NOMO-1 (cell line): Measurements from ENCODE around the gene PITPNM1.
A peak's percentile ranks its signal among the peaks of the same experiment; 100 is the strongest.
"Not testable (repeated sequence)": the region's sequence is repeated elsewhere in the genome, so short reads cannot be mapped to it uniquely, and the experiment has no call there.

ENCODE experiments used
- DNase-seq, 2 experiments: peaks; one replicate each; lab custom pipeline; 2025; ENCODE audit not compliant: unreplicated experiment in 2 of 2; lab: John Stamatoyannopoulos, UW

PITPNM1 gene

DNA sequence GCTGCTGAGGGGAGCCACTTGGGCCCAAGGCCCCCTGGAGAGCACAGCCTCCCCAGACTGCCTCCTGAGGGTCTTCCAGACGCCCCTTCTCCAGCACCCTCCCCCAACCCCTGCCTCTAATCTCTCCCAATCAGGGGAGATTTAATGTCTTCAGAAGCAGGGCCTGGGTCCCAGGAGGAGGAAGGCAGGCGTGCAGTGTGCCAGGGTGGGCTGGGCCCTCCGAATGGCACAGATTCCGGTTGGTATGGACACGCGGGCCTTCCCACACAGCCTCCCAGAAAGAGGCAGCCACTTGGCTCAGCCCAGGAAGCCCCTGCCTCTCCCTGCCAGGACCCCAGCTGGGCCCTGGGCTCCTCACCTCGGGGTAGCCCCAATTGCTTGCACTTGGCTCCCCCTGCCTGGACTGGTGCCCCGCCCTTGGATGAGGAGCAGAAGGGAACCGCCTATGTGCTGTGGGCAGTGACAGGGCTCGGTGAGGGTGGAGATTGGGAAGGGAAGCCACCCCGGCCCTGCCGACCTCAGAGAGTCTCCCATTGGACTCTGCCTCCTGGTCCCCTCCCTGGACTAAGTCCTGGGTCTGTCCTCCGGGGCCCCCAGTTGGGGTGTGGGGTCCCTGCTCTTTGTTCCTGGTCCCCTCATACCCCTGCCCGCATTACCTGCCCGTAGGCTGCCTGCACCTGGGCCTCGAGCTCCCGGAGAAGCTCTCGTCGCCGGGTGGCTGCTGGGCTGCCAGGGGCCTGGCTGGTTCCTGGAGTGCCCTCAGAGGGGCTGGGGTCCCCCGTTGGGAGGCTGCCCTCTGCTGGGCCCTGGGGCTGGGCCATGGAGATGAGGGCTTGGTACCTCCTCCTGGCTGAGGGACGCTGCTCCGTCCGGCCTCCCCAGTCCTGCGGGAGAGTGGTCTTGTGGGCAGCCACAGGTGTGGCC is 18.7 kb upstream of the PITPNM1 start:
- DNase-seq: no peak

DNA sequence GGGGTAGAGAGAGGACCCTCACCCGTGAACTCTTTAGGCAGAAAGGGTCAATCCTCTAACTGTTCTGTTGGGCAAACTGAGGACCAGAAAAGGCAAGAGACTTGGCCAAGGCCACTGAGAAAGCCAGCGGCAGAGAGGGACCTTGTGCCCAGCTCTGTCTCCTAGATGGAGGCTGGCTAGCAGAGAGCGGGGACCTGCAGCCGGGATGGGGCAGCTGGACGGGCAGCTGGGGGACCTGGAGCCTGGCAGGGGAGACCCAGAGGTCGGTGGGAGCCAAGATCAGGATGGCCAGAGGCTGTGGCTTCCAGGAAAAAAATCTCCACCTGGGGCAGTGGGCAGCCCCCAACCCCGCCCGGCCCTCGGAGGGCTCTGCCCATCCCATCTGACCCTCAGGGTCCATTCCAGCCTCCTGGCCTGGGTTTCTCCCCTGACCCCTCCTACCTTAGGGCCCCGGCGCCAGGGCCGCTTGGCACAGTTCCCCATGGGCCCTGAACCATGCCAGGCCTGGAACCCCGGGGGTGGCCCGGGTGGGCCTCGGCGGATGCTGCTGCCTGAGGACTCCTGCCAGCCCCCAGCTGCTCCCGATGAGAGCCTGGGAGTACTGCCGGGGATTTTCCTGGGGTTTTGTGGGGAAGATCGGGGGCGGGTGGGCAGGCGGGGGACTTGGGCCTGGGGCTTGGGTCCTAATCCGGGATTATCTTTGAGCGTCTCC is 17.8 kb upstream of the PITPNM1 start, which contains the start of gene CABP2:
CABP2 (minus strand) TSS at position 603 of the 712 bp plus-strand sequence; CDS start at position 483, 120 bp downstream.
- DNase-seq: no peak

DNA sequence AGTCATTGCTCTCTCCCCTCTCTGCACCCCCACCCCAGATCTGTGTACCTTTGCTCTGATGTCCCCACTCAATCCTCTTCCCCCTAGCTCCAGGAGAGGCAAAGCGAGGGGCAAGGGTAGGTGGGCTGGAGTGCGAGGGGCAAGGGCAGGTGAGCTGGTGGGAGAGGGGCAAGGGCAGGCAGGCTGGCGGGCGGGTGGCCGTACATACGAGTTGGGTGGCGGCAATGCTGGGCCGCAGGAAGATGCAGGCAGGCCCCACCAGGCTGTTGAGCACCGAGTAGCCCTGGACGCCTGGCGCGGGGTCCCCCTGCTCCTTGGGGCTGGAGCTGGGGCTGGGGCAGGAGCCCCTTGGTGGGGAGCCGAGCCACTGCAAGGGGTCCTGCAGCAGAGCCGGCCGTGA is 17.2 kb upstream of the PITPNM1 start:
- DNase-seq: no peak

DNA sequence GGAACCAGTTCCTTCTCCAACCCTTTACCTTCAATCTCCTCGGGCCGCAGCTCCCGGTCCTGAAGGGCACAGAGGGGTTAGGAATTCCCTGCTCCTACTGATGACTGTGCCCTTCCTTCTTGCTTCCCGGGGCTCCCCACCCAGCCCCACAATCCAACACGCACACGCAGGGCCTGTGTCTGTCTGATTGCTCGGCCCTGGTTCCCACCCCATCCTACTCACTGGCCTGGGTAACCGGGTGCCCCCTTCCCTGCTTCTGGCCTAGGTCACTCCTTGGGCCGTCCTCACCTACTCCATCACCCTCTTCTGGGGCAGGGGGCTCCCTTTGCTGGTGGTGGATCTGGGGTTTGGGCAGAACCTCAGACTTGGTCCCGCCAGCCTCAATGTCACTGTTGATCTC is 16.8 kb upstream of the PITPNM1 start:
- DNase-seq: no peak

DNA sequence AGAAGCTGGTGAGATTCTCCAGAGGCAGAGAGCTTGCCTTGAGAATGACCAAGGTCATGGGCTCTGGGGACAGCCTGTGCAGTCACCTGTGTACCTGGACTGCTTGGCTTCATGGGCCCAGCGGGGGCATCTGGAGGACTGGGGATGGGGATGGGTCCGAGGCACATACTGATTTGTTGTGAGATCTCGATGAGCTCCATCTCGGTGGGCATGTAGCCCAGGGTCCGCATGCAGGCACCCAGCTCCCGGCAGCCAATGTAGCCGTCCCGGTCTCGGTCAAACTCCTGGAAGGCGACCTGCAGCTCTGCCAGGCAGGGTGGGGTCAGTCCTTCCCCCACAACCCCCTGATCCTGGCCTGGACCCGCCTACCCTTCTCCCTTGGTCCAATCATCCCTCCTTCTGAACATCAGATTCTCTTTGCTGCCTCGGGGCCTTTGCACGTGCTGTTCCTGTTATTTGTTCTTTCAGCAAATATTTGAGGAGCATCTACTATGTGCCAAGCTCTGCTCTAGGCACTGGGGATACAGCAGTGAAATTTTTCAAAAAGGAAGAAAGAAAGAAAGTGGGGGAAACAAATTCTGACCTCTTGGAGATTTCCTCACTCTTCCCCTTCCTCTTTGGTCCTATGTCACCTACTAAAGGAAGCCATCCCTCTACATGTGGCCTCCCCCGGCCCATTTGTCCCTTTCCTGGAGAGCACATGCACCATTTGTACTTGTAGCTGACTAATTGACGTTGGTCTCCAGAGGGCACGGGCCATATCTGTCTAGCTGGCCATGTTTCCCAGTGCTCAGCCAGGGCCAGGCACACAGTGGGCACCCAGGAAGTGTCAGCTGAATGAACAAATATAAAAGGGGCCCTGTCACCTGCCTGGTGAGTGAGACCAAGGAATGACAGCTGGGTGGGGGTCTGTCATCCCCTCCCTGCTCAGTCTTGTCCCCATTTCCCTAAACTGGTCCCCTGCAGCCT is 16.0 kb upstream of the PITPNM1 start:
- no peak for DNase-seq

DNA sequence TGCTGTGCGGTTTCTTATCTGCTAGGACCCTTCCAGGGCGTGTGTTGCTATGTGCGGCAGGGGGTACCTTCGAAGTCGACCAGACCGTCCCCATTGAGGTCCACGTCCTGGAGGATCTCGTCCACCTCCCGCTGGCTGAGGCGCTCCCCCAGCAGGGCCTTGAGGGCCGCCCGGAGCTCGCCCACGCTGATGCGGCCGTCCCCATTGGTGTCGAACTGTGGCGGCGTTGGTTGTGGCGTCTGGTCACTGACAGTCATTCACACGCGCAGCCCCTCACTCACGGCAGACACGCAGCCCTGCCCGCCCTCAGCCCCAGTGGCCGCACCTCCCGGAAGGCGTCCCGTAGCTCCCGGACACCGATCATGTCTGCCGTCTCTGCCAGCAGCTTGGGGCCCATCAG is 14.6 kb upstream of the PITPNM1 start:
- DNase-seq: no peak

DNA sequence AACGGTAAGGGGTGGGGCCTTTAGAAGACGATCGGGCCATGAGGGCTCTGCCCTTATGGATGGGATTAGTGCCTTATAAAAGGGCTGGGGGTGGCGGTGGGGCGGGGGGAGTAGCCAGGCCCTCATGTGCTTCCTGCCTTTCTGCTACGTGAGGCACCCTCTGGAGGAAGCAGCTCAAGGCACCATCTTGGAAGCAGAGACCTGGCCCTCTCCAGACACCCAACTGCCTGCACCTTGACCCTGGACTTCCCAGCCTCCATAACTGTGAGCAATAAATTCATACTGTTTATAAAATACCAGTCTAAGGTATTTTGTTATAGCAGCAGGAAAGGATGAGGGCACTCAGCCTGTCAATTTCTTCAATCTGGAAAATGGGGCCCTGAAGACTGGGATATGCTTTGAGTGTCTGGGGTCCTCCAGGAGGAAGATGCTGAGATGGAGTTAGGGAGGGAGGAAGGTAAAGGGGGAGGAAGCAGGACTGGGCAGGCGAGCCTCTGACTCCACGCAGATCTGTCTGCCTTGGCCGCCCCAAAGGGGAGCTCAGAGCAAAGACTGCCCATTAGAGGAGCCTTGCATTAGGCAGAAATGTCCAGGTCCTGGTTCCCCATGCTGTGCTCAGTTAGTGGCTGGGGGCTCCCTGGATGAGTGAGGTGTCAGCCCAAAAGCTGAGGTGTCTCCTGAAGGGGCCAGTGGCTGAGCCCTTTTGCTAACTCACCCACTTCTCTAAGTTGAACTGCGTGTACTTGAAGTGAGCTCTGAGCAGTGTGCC is 12.8 kb upstream of the PITPNM1 start:
- DNase-seq: no peak

DNA sequence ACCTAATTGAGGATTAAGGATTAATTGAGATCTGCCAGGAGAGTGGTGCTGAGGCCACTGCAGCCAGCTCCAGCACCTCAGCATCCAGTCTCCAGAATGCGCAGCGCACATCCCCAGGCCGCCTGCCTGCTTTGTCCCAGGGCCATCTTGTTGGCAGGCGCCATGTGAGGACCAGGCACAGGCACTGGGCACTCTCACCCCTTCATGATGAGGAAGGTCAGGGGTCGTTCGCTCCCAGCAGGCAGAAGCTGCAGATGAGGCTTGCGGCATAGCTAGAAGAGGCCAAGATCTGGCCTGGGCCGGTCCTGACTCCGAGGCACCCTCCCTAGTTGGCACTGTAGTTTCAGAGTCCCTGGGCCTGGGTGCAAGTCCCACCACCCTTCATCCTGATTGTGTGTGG is 11.6 kb upstream of the PITPNM1 start:
- no peak for DNase-seq

DNA sequence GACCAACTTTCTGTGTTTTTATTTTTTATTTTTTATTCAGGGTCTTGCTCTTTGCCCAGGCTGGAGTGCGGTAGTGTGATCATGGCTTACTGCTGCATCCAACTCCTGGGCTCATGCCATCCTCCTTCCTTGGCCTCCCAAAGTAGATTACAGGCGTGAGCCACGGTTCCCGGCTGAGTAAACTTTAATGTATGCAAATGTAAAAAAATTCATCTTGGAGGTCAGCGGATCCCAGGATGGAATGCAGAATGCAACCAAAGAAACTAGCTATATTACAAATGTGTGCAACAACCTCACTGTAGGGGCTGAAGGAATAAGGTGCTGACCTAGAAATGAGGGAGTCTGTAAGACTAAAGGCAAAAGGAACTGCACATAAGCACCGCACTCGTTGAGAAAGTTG is 9.0 kb upstream of the PITPNM1 start:
- DNase-seq: no peak

DNA sequence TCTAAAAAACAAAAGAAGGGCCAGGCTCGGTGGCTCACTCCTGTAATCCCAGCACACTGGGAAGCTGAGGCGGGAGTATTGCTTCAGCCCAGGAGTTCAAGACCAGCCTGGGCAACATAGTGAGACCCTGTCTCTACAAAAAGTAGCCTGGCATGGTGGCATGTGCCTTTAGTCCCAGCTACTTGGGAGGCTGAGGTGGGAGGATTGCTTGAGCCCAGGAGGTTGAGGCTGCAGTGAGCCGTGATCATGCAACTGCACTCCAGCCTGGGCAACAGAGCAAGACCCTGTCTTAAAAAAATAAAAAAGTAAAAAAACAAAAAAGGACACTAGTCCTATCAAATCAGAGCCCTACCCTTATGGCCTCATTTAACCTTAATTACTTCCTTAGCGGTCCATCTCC is 6.4 kb upstream of the PITPNM1 start:
- DNase-seq: not testable (repeated sequence)

DNA sequence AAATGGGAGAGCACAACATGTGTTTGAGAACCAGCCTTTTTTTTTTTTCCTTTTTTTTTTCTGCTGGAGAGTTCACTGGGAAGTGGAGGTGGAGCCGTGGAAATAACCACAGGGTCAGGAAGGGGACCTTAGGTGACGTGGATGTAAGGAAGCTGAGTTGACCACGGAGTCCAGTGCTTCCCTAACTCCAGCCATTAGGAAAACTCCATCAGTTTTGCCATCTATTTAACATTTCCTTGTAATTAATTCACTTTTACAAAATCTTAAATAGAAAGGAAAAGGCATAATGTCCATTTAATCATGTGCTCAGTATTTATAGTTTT is 4.8 kb upstream of the PITPNM1 start:
- no peak for DNase-seq

DNA sequence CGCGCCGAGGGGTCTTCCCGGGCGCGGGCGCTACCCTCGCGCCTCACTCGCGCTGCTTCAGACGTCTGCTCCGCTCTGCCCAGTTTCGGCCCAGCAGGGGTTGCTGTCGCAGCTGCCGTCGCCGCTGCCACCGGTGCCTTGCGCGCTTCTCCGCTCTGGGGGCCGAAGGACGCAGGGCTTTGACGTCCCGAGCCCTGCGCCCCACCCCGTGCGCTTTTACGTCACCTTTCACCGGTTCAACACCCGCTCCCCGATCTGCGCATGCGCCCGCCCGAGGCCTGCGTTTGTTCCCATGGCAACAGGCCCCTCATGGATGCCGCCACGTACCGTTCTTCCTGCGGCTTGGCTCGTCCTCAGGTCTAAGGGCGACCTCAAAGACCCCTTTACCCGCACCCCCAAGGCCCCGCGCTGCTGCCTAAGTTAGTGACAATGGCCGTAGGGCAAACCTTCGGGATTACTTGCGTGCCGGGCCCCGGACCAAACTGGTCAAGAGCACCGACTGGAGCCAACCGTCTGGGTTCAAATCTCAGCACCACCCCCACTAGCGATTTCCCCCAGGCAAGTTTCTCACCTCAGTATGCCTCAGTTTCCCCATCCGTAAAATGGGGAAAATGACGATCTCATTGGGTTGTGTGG is 3.4 kb upstream of the PITPNM1 start:
- peak; percentile 89 to 98 for DNase-seq

DNA sequence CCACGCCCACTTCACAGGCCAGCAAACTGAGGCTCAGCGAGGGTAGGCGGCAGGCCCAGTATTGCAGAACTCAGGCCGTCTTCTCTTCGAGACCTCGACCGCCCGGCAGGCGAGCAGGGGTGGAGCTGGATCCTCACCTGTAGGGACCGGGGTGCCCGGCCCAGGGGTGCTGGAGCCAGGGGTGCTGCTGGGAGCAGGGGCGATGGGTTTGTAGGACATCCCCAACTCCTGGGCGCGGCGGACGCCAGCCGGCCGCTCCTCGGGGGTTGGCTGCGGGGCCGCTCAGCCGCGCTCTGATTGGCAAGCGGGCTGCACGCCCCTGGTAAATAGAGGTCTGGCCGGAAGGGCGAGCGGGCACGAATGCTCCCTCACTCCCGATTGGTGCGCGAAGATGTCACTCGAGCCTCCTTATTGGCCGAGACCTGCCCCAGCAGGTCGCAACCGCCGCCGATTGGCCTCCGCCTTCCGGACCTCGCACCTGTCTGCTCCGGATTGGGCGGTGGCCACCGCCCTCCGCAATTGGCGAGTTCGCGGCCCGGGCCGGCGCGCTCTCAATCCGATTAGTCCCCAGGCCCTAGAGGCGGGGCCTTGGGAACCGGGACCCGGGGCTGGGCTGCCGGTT is 2.8 kb upstream of the PITPNM1 start, which contains the start of gene CDK2AP2:
CDK2AP2 (minus strand) TSS at position 299 of the 622 bp plus-strand sequence; CDS start at position 219, 80 bp downstream.
- peak; percentile 97 to 99 for DNase-seq

DNA sequence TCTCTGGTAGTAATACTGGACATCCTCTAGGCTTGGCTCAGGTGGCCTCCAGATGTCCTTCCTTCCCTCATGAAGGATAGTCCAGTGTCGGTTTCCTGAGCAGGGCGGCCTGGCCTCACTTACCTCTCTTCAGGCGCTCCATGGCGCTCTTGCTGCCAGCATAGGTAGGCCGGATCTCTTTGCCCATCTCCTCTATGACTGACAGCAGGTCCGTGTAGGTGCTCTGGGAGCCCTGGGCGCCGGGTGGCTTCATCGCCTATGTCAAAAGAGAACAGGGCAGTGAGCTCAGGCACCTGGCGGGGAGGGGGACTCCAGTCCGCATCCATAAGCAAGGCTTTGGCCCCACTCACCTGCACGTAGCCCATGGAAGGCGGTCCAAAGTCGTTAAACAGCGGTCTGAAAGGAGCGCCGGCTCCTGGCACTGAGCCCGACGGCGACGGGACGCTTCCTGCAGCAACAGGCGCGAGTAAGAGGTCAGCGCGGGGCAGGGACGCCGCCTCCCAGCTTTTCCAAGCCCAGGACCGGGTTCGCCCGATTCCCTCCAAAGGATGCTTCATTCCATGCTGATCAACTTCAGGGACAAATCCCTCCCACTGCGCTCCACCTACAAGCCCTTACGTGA is 2.2 kb upstream of the PITPNM1 start:
- DNase-seq: no peak

DNA sequence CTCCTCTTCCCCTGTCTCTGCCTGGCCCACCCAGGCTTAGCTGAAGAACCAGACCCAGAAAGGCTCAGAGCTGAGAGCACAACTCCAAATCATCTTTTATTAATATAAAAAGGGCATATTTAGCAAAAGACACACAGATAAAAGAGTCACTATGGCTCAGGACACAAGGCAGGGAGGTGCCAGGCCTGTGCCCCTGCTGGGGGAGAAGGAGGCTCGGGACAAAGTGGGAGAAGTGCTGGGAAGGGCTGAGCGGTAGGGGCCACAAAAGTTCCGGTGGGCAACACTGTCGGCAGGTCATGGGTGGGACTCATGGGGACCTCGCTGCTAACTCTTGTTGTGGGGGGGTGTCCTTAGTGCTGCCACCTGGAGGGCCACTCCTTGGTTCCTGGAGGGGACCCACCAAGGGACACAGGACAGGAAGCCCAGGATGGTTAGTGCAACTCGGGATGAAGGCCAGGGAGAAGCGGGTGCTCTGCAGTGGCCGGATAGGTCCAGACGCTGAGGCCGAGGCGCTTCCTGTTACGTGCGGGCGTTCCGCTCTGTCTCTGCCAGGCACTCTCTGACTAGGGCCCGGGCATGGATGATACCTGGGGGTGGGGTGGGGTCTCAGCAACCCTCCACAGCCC is 1.4 kb upstream of the PITPNM1 start:
- no peak for DNase-seq

DNA sequence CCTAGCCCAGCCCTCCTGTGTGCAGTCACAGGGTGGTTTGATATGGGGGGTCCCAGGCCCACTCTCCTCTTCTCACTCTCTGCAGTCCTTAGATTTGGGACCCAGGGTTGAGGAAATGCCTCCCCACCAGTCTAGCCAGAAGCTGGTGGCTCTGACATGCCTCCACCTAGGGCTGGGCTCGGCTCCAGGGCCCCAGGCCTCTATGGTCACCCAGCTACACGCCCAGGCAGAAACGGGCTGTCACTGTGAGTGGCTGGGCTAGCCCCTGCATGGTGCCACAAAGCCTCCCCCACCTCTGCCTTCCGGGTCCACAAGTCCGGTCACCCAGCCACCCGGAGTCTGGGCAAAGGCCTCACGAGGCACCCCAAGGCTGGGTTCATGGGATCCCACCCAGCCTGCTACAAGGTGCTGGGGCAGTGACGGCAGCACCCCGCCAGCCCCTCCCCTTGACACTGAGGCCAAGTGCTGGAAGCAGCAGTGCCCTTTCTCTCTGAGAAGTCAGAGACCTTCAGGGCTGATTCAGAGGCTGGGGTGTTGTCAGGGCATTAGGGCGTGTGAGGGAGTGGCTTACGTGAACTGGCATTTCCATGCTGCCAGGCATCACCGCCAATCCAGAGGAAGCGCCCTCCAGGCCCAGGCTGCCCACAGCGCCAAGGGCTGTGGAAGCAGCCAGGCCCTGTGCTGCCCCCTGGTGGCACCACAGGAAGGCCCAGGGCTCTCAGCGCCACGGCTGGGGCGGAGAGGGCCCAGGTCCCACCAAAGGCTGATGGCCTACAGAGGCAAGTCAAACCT is 638 bp upstream of the PITPNM1 start:
- peak; percentile 90 to 94 for DNase-seq
